ENCODE data around the gene KCNK3. TPM values are rescaled to one million over a fixed set of nuclear protein-coding genes. Genes with fewer than 3 reads are reported as not detected.

The KCNK3 gene
- total and polyA plus RNA-seq, 2 donors from 2014 or later, result 2.1 to 8.1 TPM

GRCh38 chr2:26710145-26710544, 17.6 kb downstream of the KCNK3 start:
- peaks cover 0 to 8% (median 0%) of the 10 kb centered on the region in 3 donors for H3K4me1 ChIP-seq (ENCODE audit: control insufficient read depth in 2 of 3, insufficient read depth in 2 of 3, low read depth in 1 of 3, low read length in 3 of 3)
- DNase-seq, result peak in 1 of 5 donors; percentile 60
- FAIRE-seq, result no peak

GRCh38 chr2:26710743-26711456, 18.4 kb downstream of the KCNK3 start:
- Histone ChIP-seq H3K9me3 (ENCODE audit: control insufficient read depth in 2 of 3, insufficient read depth in 1 of 3, low read length in 3 of 3) (no peaks in the 10 kb centered on the region), H3K36me3 (ENCODE audit: control insufficient read depth in 2 of 3, insufficient read depth in 3 of 3, low read length in 3 of 3) (no peaks in the 10 kb centered on the region), H3K27ac (ENCODE audit: low read depth in 2 of 2, low read length in 2 of 2) (no peak overlapping the region), H3K27me3 (ENCODE audit: control insufficient read depth, insufficient read depth, low read length) (no peaks in the 10 kb centered on the region), H3K4me1 (ENCODE audit: control insufficient read depth in 2 of 3, insufficient read depth in 2 of 3, low read depth in 1 of 3, low read length in 3 of 3) (peaks cover 0 to 8% (median 0%) of the 10 kb centered on the region in 3 donors), H3K9ac (ENCODE audit: low read length in 3 of 3) (no peak overlapping the region), H3K4me3 (ENCODE audit: low read length in 3 of 3) (no peak overlapping the region)
- TF ChIP-seq CTCF (IDR thresholded peaks at IDR 0.05; ENCODE audit: borderline replicate concordance, extremely low read depth, insufficient read depth), result no peak
- intact Hi-C loops (cut with DNase I), result no loop called here
- FAIRE-seq (no peak), DNase-seq (peak in 1 of 5 donors; percentile 50)

More at GRCh38 chr2:26710145-26710544, 17.6 kb downstream of the KCNK3 start:
- Histone ChIP-seq H3K36me3 (ENCODE audit: control insufficient read depth in 2 of 3, insufficient read depth in 3 of 3, low read length in 3 of 3) (no peaks in the 10 kb centered on the region), H3K27me3 (ENCODE audit: control insufficient read depth, insufficient read depth, low read length) (no peaks in the 10 kb centered on the region), H3K4me3 (ENCODE audit: low read length in 3 of 3) (no peak overlapping the region), H3K27ac (ENCODE audit: low read depth in 2 of 2, low read length in 2 of 2) (no peak overlapping the region), H3K9me3 (ENCODE audit: control insufficient read depth in 2 of 3, insufficient read depth in 1 of 3, low read length in 3 of 3) (no peaks in the 10 kb centered on the region), H3K9ac (ENCODE audit: low read length in 3 of 3) (no peak overlapping the region)
- TF ChIP-seq CTCF (IDR thresholded peaks at IDR 0.05; ENCODE audit: borderline replicate concordance, extremely low read depth, insufficient read depth), result no peak
- intact Hi-C loops (cut with DNase I), result no loop called here

GRCh38 chr2:26711457-26712161, 19.1 kb downstream of the KCNK3 start:
- Histone ChIP-seq H3K9me3 (ENCODE audit: control insufficient read depth in 2 of 3, insufficient read depth in 1 of 3, low read length in 3 of 3) (no peaks in the 10 kb centered on the region), H3K27me3 (ENCODE audit: control insufficient read depth, insufficient read depth, low read length) (no peaks in the 10 kb centered on the region), H3K36me3 (ENCODE audit: control insufficient read depth in 2 of 3, insufficient read depth in 3 of 3, low read length in 3 of 3) (no peaks in the 10 kb centered on the region), H3K4me3 (ENCODE audit: low read length in 3 of 3) (no peak overlapping the region), H3K4me1 (ENCODE audit: control insufficient read depth in 2 of 3, insufficient read depth in 2 of 3, low read depth in 1 of 3, low read length in 3 of 3) (peaks cover 0 to 8% (median 0%) of the 10 kb centered on the region in 3 donors), H3K9ac (ENCODE audit: low read length in 3 of 3) (no peak overlapping the region), H3K27ac (ENCODE audit: low read depth in 2 of 2, low read length in 2 of 2) (no peak overlapping the region)
- DNase-seq, result peak in 1 of 5 donors; percentile 21
- no peak for TF ChIP-seq CTCF (IDR thresholded peaks at IDR 0.05; ENCODE audit: borderline replicate concordance, extremely low read depth, insufficient read depth)
- intact Hi-C loops (cut with DNase I), result no loop called here
- no peak for FAIRE-seq
